ENCODE measurements around the gene DNM3. TPM values are rescaled to one million over a fixed set of nuclear protein-coding genes. Genes with fewer than 3 reads are reported as not detected.
A peak's percentile ranks its signal among the peaks of the same experiment; 100 is the strongest.

The DNM3 gene
- total and polyA plus RNA-seq, 2 donors (not counting 3 experiments of a cell fraction or from before 2014, with no cell fraction given): 1.4 to 2.5 TPM

DNA sequence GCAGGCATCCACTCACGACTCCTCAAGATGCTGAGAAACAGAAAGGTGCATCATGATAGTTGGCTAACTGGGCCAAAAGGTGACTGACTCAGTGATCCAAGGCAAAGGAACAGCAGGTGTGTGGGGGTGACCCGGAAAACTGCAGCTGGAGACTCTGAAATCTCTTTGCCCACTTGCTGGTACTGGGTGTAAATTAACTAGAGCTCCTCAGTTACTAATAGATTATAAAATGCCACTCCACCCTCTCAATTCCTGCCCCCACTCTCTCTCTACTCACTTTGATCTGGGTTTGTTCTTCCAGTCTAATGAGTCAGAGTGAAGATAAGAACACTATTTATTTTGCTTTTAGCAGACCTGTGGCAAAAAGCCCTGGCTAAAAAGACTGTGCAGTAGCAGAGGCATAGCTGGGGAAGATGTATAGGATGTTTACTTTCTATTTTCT is 609.7 kb downstream of the DNM3 start:
- H3K9me1 ChIP-seq (replicated peaks; ENCODE audit: control insufficient read depth, extremely low read depth, insufficient read depth, low read length): no peaks in the 10 kb centered on the region
- H3K4me2 ChIP-seq (ENCODE audit: insufficient read depth, low read length): peak overlapping the region; percentile 21
- no peaks in the 10 kb centered on the region for H3K27me3 ChIP-seq (ENCODE audit: control insufficient read depth in 2 of 2, insufficient read depth in 2 of 2, low read length in 2 of 2)
- TF ChIP-seq GATA2 (IDR thresholded peaks at IDR 0.05; ENCODE audit: insufficient read depth, insufficient read length, low read depth, low read length) (peak; percentile 81), MYC (IDR thresholded peaks at IDR 0.05; ENCODE audit: low read depth, low read length) (no peak), EZH2 (IDR thresholded peaks at IDR 0.05; ENCODE audit: borderline replicate concordance, low read depth, low read length, severe bottlenecking) (no peak), JUN (IDR thresholded peaks at IDR 0.05; ENCODE audit: borderline replicate concordance, insufficient read depth, insufficient read length, low read depth) (no peak), FOS (IDR thresholded peaks at IDR 0.05; ENCODE audit: borderline replicate concordance, insufficient read depth, low read length) (peak; percentile 60), POLR2AphosphoS5 (IDR thresholded peaks at IDR 0.05; ENCODE audit: insufficient read depth, low read depth, low read length) (no peak), POLR2A (IDR thresholded peaks at IDR 0.05; ENCODE audit: low read depth, low read length) (no peak)
- TF ChIP-seq, protein P1, sequence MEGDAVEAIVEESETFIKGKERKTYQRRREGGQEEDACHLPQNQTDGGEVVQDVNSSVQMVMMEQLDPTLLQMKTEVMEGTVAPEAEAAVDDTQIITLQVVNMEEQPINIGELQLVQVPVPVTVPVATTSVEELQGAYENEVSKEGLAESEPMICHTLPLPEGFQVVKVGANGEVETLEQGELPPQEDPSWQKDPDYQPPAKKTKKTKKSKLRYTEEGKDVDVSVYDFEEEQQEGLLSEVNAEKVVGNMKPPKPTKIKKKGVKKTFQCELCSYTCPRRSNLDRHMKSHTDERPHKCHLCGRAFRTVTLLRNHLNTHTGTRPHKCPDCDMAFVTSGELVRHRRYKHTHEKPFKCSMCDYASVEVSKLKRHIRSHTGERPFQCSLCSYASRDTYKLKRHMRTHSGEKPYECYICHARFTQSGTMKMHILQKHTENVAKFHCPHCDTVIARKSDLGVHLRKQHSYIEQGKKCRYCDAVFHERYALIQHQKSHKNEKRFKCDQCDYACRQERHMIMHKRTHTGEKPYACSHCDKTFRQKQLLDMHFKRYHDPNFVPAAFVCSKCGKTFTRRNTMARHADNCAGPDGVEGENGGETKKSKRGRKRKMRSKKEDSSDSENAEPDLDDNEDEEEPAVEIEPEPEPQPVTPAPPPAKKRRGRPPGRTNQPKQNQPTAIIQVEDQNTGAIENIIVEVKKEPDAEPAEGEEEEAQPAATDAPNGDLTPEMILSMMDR (IDR thresholded peaks at IDR 0.05; ENCODE audit: extremely low read depth in 1 of 2, insufficient read depth in 1 of 2, low read depth in 1 of 2, low read length in 2 of 2): no peak
- TF ChIP-seq, protein P2, sequence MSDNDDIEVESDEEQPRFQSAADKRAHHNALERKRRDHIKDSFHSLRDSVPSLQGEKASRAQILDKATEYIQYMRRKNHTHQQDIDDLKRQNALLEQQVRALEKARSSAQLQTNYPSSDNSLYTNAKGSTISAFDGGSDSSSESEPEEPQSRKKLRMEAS (IDR thresholded peaks at IDR 0.05; ENCODE audit: insufficient read depth, insufficient read length): no peak
- peak overlapping the region; percentile 30 for H2AFZ ChIP-seq (ENCODE audit: low read depth, low read length)
- intact Hi-C loops (cut with micrococcal nuclease) (loop anchor here (5.0 kb wide), 1 partner anchor 136 kb away; no protein-coding TSS in a partner anchor), dilution Hi-C loops (cut with MboI; ENCODE audit: extremely low pct_ligation_motif_present, low sequenced_read_pairs) (no loop called here)
- H3K9me3 ChIP-seq (replicated peaks; ENCODE audit: control insufficient read depth, insufficient read depth, low read length): no peaks in the 10 kb centered on the region
- DNase-seq (ENCODE audit: low read depth, low spot score) (peak; percentile 56), FAIRE-seq (peak; percentile 89)
- H3K4me1 ChIP-seq (ENCODE audit: control insufficient read depth, extremely low read depth, insufficient read depth, low read length): peaks cover 22% of the 10 kb centered on the region
- no TSS peak for BruUV-seq (replicated peaks)
- no peak overlapping the region for H3K27ac ChIP-seq (ENCODE audit: insufficient read depth, low read depth, low read length)
- no peaks in the 10 kb centered on the region for H3K36me3 ChIP-seq (ENCODE audit: control insufficient read depth in 2 of 2, extremely low read depth in 1 of 2, insufficient read depth in 2 of 2, low read length in 2 of 2)
- CTCF ChIA-PET: interaction anchor here (0.7 to 3.6 kb wide), 14 partner anchors 9 to 449 kb away, joined by 3 to 61 read pairs (median 4); partner anchors contain the start of gene SUCO
- H3K9ac ChIP-seq (replicated peaks; ENCODE audit: extremely low read depth, insufficient read depth, low read length): no peak overlapping the region
- no peak overlapping the region for H3K4me3 ChIP-seq (replicated peaks in 1 of 3; ENCODE audit: insufficient read depth in 1 of 3, low read depth in 1 of 3, low read length in 3 of 3)
- H4K20me1 ChIP-seq (replicated peaks; ENCODE audit: control insufficient read depth, extremely low read depth, insufficient read depth, low read length): no peaks in the 10 kb centered on the region
- POLR2A ChIA-PET: no interaction called here
- no peaks in the 10 kb centered on the region for H3K79me2 ChIP-seq (ENCODE audit: control insufficient read depth, insufficient read depth, low read length)
